HG03060 (cell line): ENCODE results near the gene LRIG3.

ENCODE experiments used
- ATAC-seq: cut with Tn5 transposase; IDR thresholded peaks from one replicate; pipeline ENCODE4 v1.9.1; 2021; ENCODE audit warnings: low read depth, moderate number of reproducible peaks; ENCODE audit not compliant: unreplicated experiment

Gene LRIG3

GRCh38 chr12:58931518-58931917, 11.2 kb upstream of the LRIG3 start:
- ATAC-seq, result no peak

GRCh38 chr12:58930770-58931324, 10.5 kb upstream of the LRIG3 start:
- no peak for ATAC-seq

- no peak for ATAC-seq
Measured at GRCh38 chr12:58927120-58927519, 6.8 kb upstream of the LRIG3 start.

- ATAC-seq, result no peak
Measured at GRCh38 chr12:58926586-58926985, 6.3 kb upstream of the LRIG3 start.

GRCh38 chr12:58925751-58926150, 5.4 kb upstream of the LRIG3 start:
- no peak for ATAC-seq

GRCh38 chr12:58925111-58925611, 4.9 kb upstream of the LRIG3 start:
- no peak for ATAC-seq

GRCh38 chr12:58924652-58925051, 4.3 kb upstream of the LRIG3 start:
- no peak for ATAC-seq

- no peak for ATAC-seq
Measured at GRCh38 chr12:58923781-58924180, 3.5 kb upstream of the LRIG3 start.

GRCh38 chr12:58922849-58923248, 2.5 kb upstream of the LRIG3 start:
- ATAC-seq, result no peak

- ATAC-seq, result no peak
Measured at GRCh38 chr12:58920961-58921861, 907 bp upstream of the LRIG3 start.

GRCh38 chr12:58919231-58920101, 838 bp downstream of the LRIG3 start:
- no peak for ATAC-seq

GRCh38 chr12:58918469-58918844, 1.8 kb downstream of the LRIG3 start:
- ATAC-seq, result no peak

- ATAC-seq, result no peak
Measured at GRCh38 chr12:58917699-58918468, 2.4 kb downstream of the LRIG3 start.

- no peak for ATAC-seq
Measured at GRCh38 chr12:58916921-58917511, 3.3 kb downstream of the LRIG3 start.

GRCh38 chr12:58916161-58916621, 4.1 kb downstream of the LRIG3 start:
- no peak for ATAC-seq

- ATAC-seq, result no peak
Measured at GRCh38 chr12:58915634-58916033, 4.7 kb downstream of the LRIG3 start.

- no peak for ATAC-seq
Measured at GRCh38 chr12:58915037-58915436, 5.3 kb downstream of the LRIG3 start.

GRCh38 chr12:58914457-58914856, 5.8 kb downstream of the LRIG3 start:
- ATAC-seq, result no peak

GRCh38 chr12:58907391-58907790, 12.9 kb downstream of the LRIG3 start:
- ATAC-seq, result no peak

- ATAC-seq, result no peak
Measured at GRCh38 chr12:58906917-58907316, 13.4 kb downstream of the LRIG3 start.
